Mucosa of descending colon (tissue), 3 donors: ENCODE measurements around the gene TNPO3. TPM values are rescaled to one million over a fixed set of nuclear protein-coding genes. Genes with fewer than 3 reads are reported as not detected.

Experiments used
- ATAC-seq: fragments of 200-7000 bp; cut with Tn5 transposase; one replicate; pipeline ENCODE4 v1.9.1; 2020; ENCODE audit warnings: mild to moderate bottlenecking, moderate library complexity
- DNase-seq, 3 donors: peaks; one replicate each; pipeline ENCODE4 v3.0.0-alpha.2; 2020
- H3K36me3 ChIP-seq: fragments of 200-600 bp; one replicate; pipeline ENCODE4 v1.8.0; 2021; ENCODE audit warnings: low read depth, mild to moderate bottlenecking
- H3K4me1 ChIP-seq: fragments of 200-600 bp; one replicate; pipeline ENCODE4 v1.8.0; 2021; ENCODE audit warnings: low read depth, mild to moderate bottlenecking
- H3K4me3 ChIP-seq: fragments of 200-600 bp; one replicate; pipeline ENCODE4 v1.8.0; 2021; ENCODE audit warnings: mild to moderate bottlenecking
- H3K9me3 ChIP-seq: fragments of 200-600 bp; one replicate; pipeline ENCODE4 v1.8.0; 2021; ENCODE audit warnings: mild to moderate bottlenecking
- intact Hi-C, 2 donors: fragments of 100-400 bp; cut with DNase I in 1 of 2; cut with micrococcal nuclease in 1 of 2; formaldehyde crosslinking; loops; one replicate each; pipeline versions ENCODE4 v1.11.0 to v1.11.1; 2022; cut with DNase I, micrococcal nuclease
- total RNA-seq, 3 donors: library from RNA; stranded (reverse); fragmentation: NEBNext Ultra II Directional in 2 of 3; extraction: Animal tissue kit (Norgen Biotek cat#: 25700) in 2 of 3; gene quantifications; one replicate each; pipeline versions ENCODE4 v1.2.1 to v1.2.4, GENCODE V29; 2021 to 2023
- TF ChIP-seq, protein P1 (sequence below): fragments of 200-600 bp; IDR thresholded peaks from one replicate; pipeline ENCODE4 v1.8.0; 2022; ENCODE audit warnings: antibody characterized with exemption, mild to moderate bottlenecking
- donor health status: DM: no; HTN: no; CAD: no; lungs with moderate emphysema.
- donor health status: DM: no; HTN: no; CAD: no.
- donor health status: DM: no; HTN: yes; CAD: no.

TNPO3 gene
- total RNA-seq, 3 donors from 2014 or later: 36.0 to 43.6 (median 38.7) TPM

- DNase-seq (no peak), ATAC-seq (no peak)
- H3K36me3 ChIP-seq: no peaks in the 10 kb centered on the region
- H3K9me3 ChIP-seq: no peaks in the 10 kb centered on the region
- TF ChIP-seq, protein P1, sequence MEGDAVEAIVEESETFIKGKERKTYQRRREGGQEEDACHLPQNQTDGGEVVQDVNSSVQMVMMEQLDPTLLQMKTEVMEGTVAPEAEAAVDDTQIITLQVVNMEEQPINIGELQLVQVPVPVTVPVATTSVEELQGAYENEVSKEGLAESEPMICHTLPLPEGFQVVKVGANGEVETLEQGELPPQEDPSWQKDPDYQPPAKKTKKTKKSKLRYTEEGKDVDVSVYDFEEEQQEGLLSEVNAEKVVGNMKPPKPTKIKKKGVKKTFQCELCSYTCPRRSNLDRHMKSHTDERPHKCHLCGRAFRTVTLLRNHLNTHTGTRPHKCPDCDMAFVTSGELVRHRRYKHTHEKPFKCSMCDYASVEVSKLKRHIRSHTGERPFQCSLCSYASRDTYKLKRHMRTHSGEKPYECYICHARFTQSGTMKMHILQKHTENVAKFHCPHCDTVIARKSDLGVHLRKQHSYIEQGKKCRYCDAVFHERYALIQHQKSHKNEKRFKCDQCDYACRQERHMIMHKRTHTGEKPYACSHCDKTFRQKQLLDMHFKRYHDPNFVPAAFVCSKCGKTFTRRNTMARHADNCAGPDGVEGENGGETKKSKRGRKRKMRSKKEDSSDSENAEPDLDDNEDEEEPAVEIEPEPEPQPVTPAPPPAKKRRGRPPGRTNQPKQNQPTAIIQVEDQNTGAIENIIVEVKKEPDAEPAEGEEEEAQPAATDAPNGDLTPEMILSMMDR: no peak
- H3K4me3 ChIP-seq: no peak overlapping the region
- intact Hi-C loops: no loop called here
- H3K4me1 ChIP-seq: peaks cover 4% of the 10 kb centered on the region
These were observed 33.3 kb downstream of the TNPO3 start for GRCh38 chr7:129021656-129022055.

DNA sequence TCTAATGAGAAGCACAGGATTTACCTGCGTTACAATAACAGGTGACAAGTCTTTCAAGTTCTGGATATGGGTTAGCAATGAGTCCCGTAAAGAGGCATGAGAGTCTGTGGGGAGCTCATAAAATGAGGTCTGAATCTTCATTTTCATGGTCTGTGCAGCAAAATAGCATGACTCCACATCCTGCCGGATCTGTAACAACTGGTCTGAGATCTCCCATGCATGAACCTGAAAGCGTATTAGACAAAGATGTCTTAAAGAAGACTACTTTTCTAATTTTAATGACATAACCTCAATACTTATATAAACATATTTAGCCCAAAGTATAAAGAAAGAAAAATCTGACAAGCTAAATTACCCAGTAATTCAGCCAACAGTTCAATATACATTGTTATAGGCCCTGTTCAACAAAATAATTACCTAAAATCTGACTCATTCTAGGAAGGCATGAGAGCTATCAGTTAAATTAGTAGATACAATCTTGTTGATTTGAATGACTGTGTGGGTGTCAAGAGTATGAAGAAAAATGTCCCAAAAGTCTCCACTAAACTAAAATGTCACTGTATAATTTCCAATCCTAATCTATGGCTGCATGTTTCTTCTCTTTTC is 36.9 kb downstream of the TNPO3 start:
- TF ChIP-seq, protein P1: no peak
- DNase-seq (no peak), ATAC-seq (no peak)
- intact Hi-C loops: no loop called here
- Histone ChIP-seq H3K9me3 (no peaks in the 10 kb centered on the region), H3K4me1 (no peaks in the 10 kb centered on the region), H3K36me3 (no peaks in the 10 kb centered on the region), H3K4me3 (no peak overlapping the region)

DNA sequence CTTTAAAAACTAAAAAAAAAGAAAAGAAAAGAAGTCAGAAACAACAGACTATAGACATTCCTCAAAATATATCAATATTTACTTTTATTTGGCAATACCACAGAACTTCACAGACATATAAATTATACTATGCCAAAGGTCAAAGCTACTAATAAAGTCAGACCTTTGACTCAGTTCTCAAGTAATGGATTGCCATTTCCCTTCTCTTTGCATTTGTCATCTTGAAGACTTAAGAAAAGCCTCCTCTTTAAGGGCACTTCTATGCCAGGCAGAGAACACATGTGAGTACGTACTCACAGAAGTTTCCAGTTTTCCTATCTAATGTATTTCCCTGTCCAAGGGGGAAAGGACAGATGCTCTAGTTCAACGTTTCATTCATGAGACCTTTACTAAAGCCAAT is 37.6 kb downstream of the TNPO3 start:
- TF ChIP-seq, protein P1: no peak
- no peaks in the 10 kb centered on the region for H3K36me3 ChIP-seq
- no peaks in the 10 kb centered on the region for H3K4me1 ChIP-seq
- no peaks in the 10 kb centered on the region for H3K9me3 ChIP-seq
- ATAC-seq (peak; percentile 15), DNase-seq (no peak)
- intact Hi-C loops: no loop called here
- H3K4me3 ChIP-seq: no peak overlapping the region

- TF ChIP-seq, protein P1: no peak
- ATAC-seq: no peak
- intact Hi-C loops: no loop called here
- no peaks in the 10 kb centered on the region for H3K4me1 ChIP-seq
- H3K36me3 ChIP-seq: no peaks in the 10 kb centered on the region
- H3K9me3 ChIP-seq: no peaks in the 10 kb centered on the region
- DNase-seq: no peak
- H3K4me3 ChIP-seq: no peak overlapping the region
These were observed 40.3 kb downstream of the TNPO3 start for GRCh38 chr7:129014501-129015101.

DNA sequence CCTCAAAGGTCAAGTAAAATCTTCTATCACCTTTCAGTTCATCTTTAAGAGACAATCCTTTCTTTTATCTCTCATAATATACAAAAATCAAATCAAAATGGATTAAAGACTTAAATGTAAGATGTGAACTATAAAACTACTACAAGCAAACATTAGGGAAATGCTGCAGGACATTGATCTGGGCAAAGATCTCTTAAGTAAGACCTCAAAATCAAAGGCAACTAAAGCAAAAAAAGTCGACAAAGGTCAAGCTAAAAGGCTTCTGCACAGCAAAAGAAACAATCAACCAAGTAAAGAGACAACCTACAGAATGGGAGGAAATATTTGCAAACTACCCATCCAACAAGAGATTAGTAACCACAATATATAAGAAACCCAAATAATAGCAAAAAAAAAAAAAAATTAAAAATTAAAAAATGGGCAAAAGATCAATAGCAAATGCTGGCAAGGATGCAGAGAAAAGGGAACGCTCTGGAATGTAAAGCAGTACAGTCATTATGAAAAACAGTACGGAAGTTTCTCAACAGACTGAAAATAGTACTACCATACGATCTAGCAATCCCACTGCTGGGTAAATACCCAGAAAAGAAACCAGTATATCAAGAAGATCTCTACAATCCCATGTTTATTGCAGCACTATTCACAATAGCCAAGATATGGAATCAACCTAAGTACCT is 41.7 kb downstream of the TNPO3 start:
- intact Hi-C loops: no loop called here
- no peaks in the 10 kb centered on the region for H3K9me3 ChIP-seq
- H3K4me1 ChIP-seq: no peaks in the 10 kb centered on the region
- DNase-seq: no peak
- no peak overlapping the region for H3K4me3 ChIP-seq
- TF ChIP-seq, protein P1: no peak
- ATAC-seq: no peak
- no peaks in the 10 kb centered on the region for H3K36me3 ChIP-seq
